HG02885 (cell line): ENCODE results near the gene ZNF519.
"Not testable (repeated sequence)": the region's sequence is repeated elsewhere in the genome, so short reads cannot be mapped to it uniquely, and the experiment has no call there.

Experiments
- ATAC-seq: cut with Tn5 transposase; IDR thresholded peaks from one replicate; pipeline ENCODE4 v1.9.1; 2021; ENCODE audit warnings: mild to moderate bottlenecking; ENCODE audit not compliant: unreplicated experiment, poor library complexity

ZNF519 gene

GRCh38 chr18:14147935-14148865 is 16.0 kb upstream of the ZNF519 start:
- not testable (repeated sequence) for ATAC-seq

- not testable (repeated sequence) for ATAC-seq
These were observed 14.5 kb upstream of the ZNF519 start for GRCh38 chr18:14146771-14147170.

- not testable (repeated sequence) for ATAC-seq
These were observed 13.5 kb upstream of the ZNF519 start for GRCh38 chr18:14145581-14146338.

GRCh38 chr18:14145021-14145420 is 12.8 kb upstream of the ZNF519 start:
- not testable (repeated sequence) for ATAC-seq

DNA sequence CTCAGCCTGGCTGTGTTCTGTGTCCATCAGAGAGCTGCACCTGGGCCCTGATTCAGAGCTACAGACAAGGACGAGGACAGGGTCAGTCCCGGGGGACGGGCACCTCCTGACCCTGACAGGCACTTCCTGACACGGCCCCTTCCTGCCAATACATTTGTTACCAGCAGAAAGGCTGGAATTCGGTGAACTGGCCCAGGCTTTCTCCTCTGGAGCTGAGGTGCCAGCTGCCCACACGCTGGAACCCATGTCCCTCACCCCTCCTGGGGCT is 12.3 kb upstream of the ZNF519 start:
- ATAC-seq = no peak

DNA sequence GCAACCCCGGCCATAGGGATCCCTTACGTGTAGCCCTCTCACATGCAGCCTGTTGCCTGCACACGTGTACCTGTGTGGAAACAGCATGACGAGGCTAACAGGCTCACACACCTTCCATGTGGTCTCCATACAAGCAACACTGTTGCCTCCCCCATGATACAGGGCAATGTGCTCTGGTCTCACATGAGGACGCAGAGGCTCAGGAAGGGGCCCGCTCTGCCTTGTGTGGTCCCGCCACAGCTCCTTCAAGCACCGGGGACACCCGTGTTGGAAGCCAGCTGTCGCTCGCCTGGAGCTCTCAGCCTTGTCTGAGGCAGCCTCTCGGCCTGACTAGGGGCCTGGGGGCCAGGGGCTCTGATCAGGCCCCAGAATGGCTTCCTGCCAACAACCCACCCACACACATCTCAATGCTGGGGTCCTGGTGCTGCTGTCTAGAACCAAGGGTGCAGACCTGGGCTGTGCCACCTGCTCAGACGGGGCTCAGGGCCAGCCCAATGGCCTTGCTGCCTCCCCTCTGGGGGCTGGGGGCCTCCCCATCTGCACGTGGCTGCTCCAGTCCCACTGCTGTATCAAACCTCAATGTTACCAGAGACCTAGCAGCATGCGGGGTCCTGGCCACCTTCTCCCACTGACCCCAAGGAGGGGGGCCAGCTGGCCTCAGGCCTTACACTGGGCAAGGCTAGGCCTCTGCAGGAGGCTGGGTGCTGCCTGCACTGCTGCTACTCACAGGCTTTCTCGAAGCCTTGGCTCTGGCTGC is 11.8 kb upstream of the ZNF519 start:
- ATAC-seq = not testable (repeated sequence)

GRCh38 chr18:14143396-14143795 is 11.2 kb upstream of the ZNF519 start:
- ATAC-seq = not testable (repeated sequence)

DNA sequence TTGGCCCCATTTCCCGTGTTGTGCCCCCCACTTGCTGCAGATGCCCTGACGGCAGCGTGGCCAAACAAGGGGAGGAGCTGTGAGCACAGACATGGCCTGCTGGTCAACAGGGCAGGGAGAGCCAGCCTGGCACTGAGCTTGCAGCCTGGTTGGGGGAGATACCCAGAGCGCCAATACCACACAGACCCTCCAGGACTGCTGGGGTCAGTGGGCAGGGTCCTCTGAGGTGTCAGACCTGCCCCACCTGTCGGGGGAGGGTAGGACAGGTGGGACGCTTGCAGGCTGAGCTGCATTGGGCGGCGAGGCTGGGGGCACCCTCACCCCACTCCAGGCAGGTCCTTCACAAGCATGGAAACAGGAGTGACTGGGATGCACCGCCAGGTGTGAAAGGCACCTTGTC is 9.9 kb upstream of the ZNF519 start:
- ATAC-seq = not testable (repeated sequence)

- ATAC-seq = not testable (repeated sequence)
These were observed 7.3 kb upstream of the ZNF519 start for GRCh38 chr18:14139583-14139982.

DNA sequence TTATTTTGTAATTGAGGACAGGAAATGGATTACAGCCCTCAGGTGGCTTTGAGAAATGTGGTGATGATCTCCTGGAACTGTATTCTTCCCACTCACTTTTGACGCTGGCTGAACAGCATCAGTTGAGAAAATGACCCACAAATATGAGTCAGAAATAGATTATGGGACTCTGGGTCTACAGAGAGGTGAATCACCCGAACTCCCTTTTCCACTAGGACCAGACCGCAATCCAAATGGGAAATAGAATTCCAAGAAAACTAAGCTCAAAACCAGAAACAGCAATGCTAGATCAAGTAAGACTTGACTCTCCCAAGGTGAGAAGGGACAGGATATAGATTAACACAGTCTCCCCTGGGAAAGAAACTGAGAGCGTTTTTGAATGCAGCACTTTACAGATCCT is 5.7 kb upstream of the ZNF519 start:
- not testable (repeated sequence) for ATAC-seq

- ATAC-seq = peak; percentile 18
These were observed 452 bp downstream of the ZNF519 start for GRCh38 chr18:14131696-14132270.

GRCh38 chr18:14130804-14131203 is 1.4 kb downstream of the ZNF519 start:
- ATAC-seq = not testable (repeated sequence)

GRCh38 chr18:14124689-14125088 is 7.5 kb downstream of the ZNF519 start:
- ATAC-seq = no peak

GRCh38 chr18:14122097-14122496 is 10.1 kb downstream of the ZNF519 start:
- ATAC-seq = no peak

GRCh38 chr18:14120926-14121325 is 11.3 kb downstream of the ZNF519 start:
- ATAC-seq = no peak

- ATAC-seq = no peak
These were observed 14.6 kb downstream of the ZNF519 start for GRCh38 chr18:14117606-14118005.

- ATAC-seq = no peak
These were observed 25.3 kb downstream of the ZNF519 start for GRCh38 chr18:14106906-14107305.

DNA sequence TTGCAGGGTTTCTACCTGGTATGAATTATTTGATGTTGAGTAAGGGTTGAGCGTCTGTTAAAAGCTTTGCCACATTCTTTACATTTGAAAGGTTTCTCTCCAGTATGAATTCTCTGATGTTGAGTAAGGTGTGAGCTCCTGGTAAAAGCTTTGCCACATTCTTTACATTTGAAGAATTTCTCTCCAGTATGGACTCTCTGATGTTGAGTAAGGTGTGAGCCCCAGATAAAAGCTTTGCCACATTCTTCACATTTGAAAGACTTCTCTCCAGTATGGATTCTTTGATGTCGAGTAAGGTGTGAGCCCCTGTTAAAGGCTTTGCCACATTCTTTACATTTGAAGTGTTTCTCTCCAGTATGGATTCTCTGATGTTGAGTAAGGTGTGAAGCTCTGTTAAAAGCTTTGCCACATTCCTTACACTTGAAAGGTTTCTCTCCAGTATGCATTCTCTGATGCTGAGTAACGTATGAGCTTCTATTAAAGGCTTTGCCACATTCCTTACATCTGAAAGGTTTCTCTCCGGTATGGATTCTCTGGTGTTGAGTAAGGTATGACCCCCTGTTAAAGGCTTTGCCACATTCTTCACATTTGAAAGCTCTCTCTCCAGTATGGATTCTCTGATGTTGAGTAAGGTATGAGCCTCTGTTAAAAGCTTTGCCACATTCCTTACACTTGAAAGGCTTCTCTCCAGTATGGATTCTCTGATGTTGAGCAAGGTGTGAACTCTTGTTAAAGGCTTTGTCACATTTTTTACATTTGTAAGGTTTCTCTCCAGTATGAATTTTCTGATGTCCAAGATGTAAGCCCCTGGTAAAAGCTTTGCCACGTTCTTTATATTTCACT is 27.1 kb downstream of the ZNF519 start:
- no peak for ATAC-seq

- ATAC-seq = no peak
These were observed 28.0 kb downstream of the ZNF519 start for GRCh38 chr18:14104201-14104600.
